ENCODE data around the gene SLC38A6.

GRCh38 chr14:61051051-61051450 is 70.0 kb downstream of the SLC38A6 start:
- TF ChIP-seq CBX5 (IDR thresholded peaks at IDR 0.05; ENCODE audit: low read depth) (no peak), JUND (IDR thresholded peaks at IDR 0.05; ENCODE audit: low read depth, low read length) (no peak), CTCF (IDR thresholded peaks at IDR 0.05 in 2 of 3, conservative IDR thresholded peaks at IDR 0.05 in 1 of 3; ENCODE audit: control insufficient read depth in 2 of 3, extremely low read depth in 1 of 3, insufficient read depth in 1 of 3, low read depth in 3 of 3, low read length in 3 of 3) (no peak), POLR2AphosphoS5 (IDR thresholded peaks at IDR 0.05; ENCODE audit: low read length) (no peak)
